Measurements from ENCODE around the gene SMC5.

GRCh38 chr9:70362952-70363351 lies 104.2 kb downstream of the SMC5 start:
- TF ChIP-seq EZH2 (IDR thresholded peaks at IDR 0.05; ENCODE audit: insufficient read depth, low read length) (no peak), CTCF (IDR thresholded peaks at IDR 0.05; ENCODE audit: insufficient read depth, low read depth, low read length) (no peak)
